ENCODE data around the gene KCNQ2.

- no peak for TF ChIP-seq POLR2A (IDR thresholded peaks at IDR 0.05)
- no peak for TF ChIP-seq CTCF (IDR thresholded peaks at IDR 0.05)
These were observed 12.4 kb upstream of the KCNQ2 start for GRCh38 chr20:63484651-63485403.

Data from testis (tissue), 2 donors.